GM23338 (cell line): ENCODE results near the gene MAD2L2. TPM values are rescaled to one million over a fixed set of nuclear protein-coding genes. Genes with fewer than 3 reads are reported as not detected.

Experiments used
- ATAC-seq: fragments of 200-7000 bp; cut with Tn5 transposase; 3 replicates; pipeline ENCODE4 v1.9.1; 2020
- DNase-seq: peaks from one replicate; pipeline ENCODE4 v3.0.0-alpha.2; 2015; ENCODE audit warnings: low spot score
- H2AFZ ChIP-seq: fragments of 200-600 bp; sonication (generic); 2 replicates; pipeline ENCODE4 v1.8.0; 2016; ENCODE audit warnings: antibody characterized with exemption, mild to moderate bottlenecking, moderate library complexity
- H3F3A ChIP-seq: fragments of 200-600 bp; sonication (generic); replicated peaks from 2 replicates; pipeline ENCODE4 v1.8.0; 2017; ENCODE audit warnings: antibody characterized with exemption, mixed run types, low read depth
- H3K27ac ChIP-seq: fragments of 200-600 bp; sonication (generic); 2 replicates; pipeline ENCODE4 v1.6.1; 2016; ENCODE audit warnings: low read depth
- H3K27me3 ChIP-seq: fragments of 200-600 bp; sonication (generic); 2 replicates; pipeline ENCODE4 v1.8.0; 2016; ENCODE audit warnings: mild to moderate bottlenecking, mixed run types, moderate library complexity; ENCODE audit not compliant: insufficient read depth
- H3K36me3 ChIP-seq: fragments of 200-600 bp; sonication (generic); 2 replicates; pipeline ENCODE4 v1.8.0; 2016; ENCODE audit warnings: mild to moderate bottlenecking; ENCODE audit not compliant: insufficient read depth
- H3K4me1 ChIP-seq: fragments of 200-600 bp; sonication (generic); 2 replicates; pipeline ENCODE4 v1.8.0; 2016; ENCODE audit warnings: mild to moderate bottlenecking, moderate library complexity; ENCODE audit not compliant: insufficient read depth
- H3K4me2 ChIP-seq: fragments of 200-600 bp; sonication (generic); 2 replicates; pipeline ENCODE4 v1.7.1; 2017; ENCODE audit warnings: mixed run types
- H3K4me3 ChIP-seq: fragments of 200-600 bp; sonication (generic); 2 replicates; pipeline ENCODE4 v1.6.1; 2016; ENCODE audit warnings: mixed run types
- H3K79me2 ChIP-seq: fragments of 200-600 bp; sonication (generic); replicated peaks from 2 replicates; pipeline ENCODE4 v1.8.0; 2017; ENCODE audit warnings: mild to moderate bottlenecking; ENCODE audit not compliant: insufficient read depth
- H3K9me2 ChIP-seq: fragments of 200-600 bp; sonication (generic); 2 replicates; pipeline ENCODE4 v1.8.0; 2017; ENCODE audit not compliant: insufficient read depth
- H4K20me1 ChIP-seq: fragments of 200-600 bp; sonication (generic); replicated peaks from 2 replicates; pipeline ENCODE4 v1.8.0; 2017; ENCODE audit warnings: mild to moderate bottlenecking; ENCODE audit not compliant: insufficient read depth
- H3K27ac Mint-ChIP-seq: 2 replicates; pipeline ENCODE4 v1.8.0; 2020; ENCODE audit warnings: inconsistent platforms, mild to moderate bottlenecking, moderate library complexity, mixed read lengths
- H3K27me3 Mint-ChIP-seq: 3 replicates; pipeline ENCODE4 v1.8.0; 2022; ENCODE audit warnings: low read depth, mild to moderate bottlenecking, moderate library complexity, mixed read lengths, inconsistent platforms; ENCODE audit not compliant: insufficient read depth, poor library complexity
- H3K36me3 Mint-ChIP-seq: 3 replicates; pipeline ENCODE4 v1.8.0; 2021; ENCODE audit warnings: low read depth, mild to moderate bottlenecking, inconsistent platforms, moderate library complexity, mixed read lengths
- H3K4me1 Mint-ChIP-seq: 3 replicates; pipeline ENCODE4 v1.8.0; 2020; ENCODE audit warnings: mild to moderate bottlenecking, inconsistent platforms, mixed read lengths
- H3K4me3 Mint-ChIP-seq: 3 replicates; pipeline ENCODE4 v1.8.0; 2021; ENCODE audit warnings: moderate library complexity, mild to moderate bottlenecking, inconsistent platforms, mixed read lengths
- H3K9me3 Mint-ChIP-seq: 3 replicates; pipeline ENCODE4 v1.8.0; 2020; ENCODE audit warnings: moderate library complexity, mild to moderate bottlenecking, inconsistent platforms, mixed read lengths
- CREB1 ChIP-seq: fragments of 250-450 bp; sonication (Bioruptor Pico); IDR thresholded peaks from 2 replicates; pipeline ENCODE4 v1.5.0; 2020; ENCODE audit warnings: low read depth, mild to moderate bottlenecking, moderate library complexity
- ETS1 ChIP-seq: IDR thresholded peaks from 2 replicates; pipeline ENCODE4 v1.6.1; 2016; ENCODE audit warnings: antibody characterized with exemption
- EZH2 ChIP-seq: fragments of 200-600 bp; sonication (generic); IDR thresholded peaks from one replicate; pipeline ENCODE4 v1.8.0; 2017; ENCODE audit warnings: antibody characterized with exemption, mild to moderate bottlenecking, low read depth; ENCODE audit not compliant: unreplicated experiment
- EZH2phosphoT487 ChIP-seq: fragments of 200-600 bp; sonication (generic); IDR thresholded peaks from one replicate; pipeline ENCODE4 v1.8.1; 2018; ENCODE audit warnings: antibody characterized with exemption; ENCODE audit not compliant: unreplicated experiment
- JUNB ChIP-seq: IDR thresholded peaks from one replicate; pipeline ENCODE4 v1.6.1; 2016; ENCODE audit warnings: antibody characterized with exemption; ENCODE audit not compliant: unreplicated experiment
- NANOG ChIP-seq: IDR thresholded peaks from 2 replicates; pipeline ENCODE4 v1.6.1; 2016; ENCODE audit warnings: antibody characterized with exemption, borderline replicate concordance
- POLR2AphosphoS5 ChIP-seq: IDR thresholded peaks from 2 replicates; pipeline ENCODE4 v1.6.1; 2016; ENCODE audit warnings: antibody characterized with exemption, low read depth
- REST ChIP-seq: IDR thresholded peaks from one replicate; pipeline ENCODE4 v1.6.1; 2018; ENCODE audit warnings: antibody characterized with exemption; ENCODE audit not compliant: unreplicated experiment
- STAT1 ChIP-seq: IDR thresholded peaks from one replicate; pipeline ENCODE4 v1.6.1; 2016; ENCODE audit warnings: antibody characterized with exemption; ENCODE audit not compliant: unreplicated experiment
- ZNF114 ChIP-seq: fragments of 250-450 bp; sonication (Bioruptor Pico); IDR thresholded peaks from 2 replicates; pipeline ENCODE4 v1.5.0; 2020; ENCODE audit warnings: mild to moderate bottlenecking, moderate library complexity
- ZNF331 ChIP-seq: fragments of 250-450 bp; sonication (Bioruptor Pico); IDR thresholded peaks from 2 replicates; pipeline ENCODE4 v1.5.0; 2020; ENCODE audit warnings: low read depth, mild to moderate bottlenecking, moderate library complexity
- ZNF462 ChIP-seq: fragments of 250-450 bp; sonication (Bioruptor Pico); IDR thresholded peaks from 2 replicates; pipeline ENCODE4 v1.5.0; 2020; ENCODE audit warnings: mild to moderate bottlenecking, moderate library complexity
- polyA plus RNA-seq: library from polyadenylated mRNA; unstranded; fragments of >200 nt; fragmentation: Nextera tagmentation; extraction: Ambion mirVana; gene quantifications from 2 replicates; pipeline ENCODE4 v1.2.1, GENCODE V29; 2016
- total RNA-seq: library from RNA; depleted of rRNA; stranded (reverse); fragments of >200 nt; shearing (Covaris generic); gene quantifications from 2 replicates; pipeline ENCODE4 v1.2.3, GENCODE V29; 2014
- TF ChIP-seq, protein P1 (sequence below), 2 experiments: fragments of 200-600 bp in 1 of 2; sonication (generic) in 1 of 2; conservative IDR thresholded peaks; 2 replicates each; pipeline versions ENCODE4 v1.5.1 to v1.6.1; 2016 to 2017; ENCODE audit warnings: antibody characterized with exemption in 2 of 2, low read depth in 2 of 2, mild to moderate bottlenecking in 2 of 2, moderate library complexity in 1 of 2

Gene MAD2L2
- total and polyA plus RNA-seq, 2 experiments from 2014 or later, result 498 to 552 TPM

DNA sequence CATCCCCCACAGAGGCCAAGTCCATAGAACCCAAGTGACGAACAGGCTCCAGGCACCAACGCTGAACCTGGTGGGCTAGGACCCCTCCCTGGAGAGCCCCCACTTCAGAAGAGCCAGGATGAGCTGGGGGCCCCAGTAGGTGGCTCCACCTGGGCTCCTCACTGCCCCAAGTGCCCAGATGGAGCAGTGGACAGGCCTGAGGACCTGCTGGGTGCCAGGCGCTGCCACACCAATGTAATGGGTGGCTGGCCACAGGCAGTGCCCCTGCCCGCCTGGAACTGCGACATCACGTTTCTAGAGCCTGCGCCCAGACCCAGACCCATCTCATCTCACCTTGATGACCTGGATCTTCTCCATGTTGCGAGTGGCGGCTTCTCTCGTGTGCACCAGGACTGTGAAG, 5.6 kb downstream of the MAD2L2 start:
- no peaks in the 10 kb centered on the region for H3K27me3 ChIP-seq
- H3K27me3 Mint-ChIP-seq, result peaks cover 29% of the 10 kb centered on the region
- no peak for TF ChIP-seq ZNF114 (CRISPR knock-in tag)
- TF ChIP-seq ZNF462 (CRISPR knock-in tag), result no peak
- TF ChIP-seq POLR2AphosphoS5, result no peak
- TF ChIP-seq ETS1, result no peak
- no peak for TF ChIP-seq STAT1
- TF ChIP-seq JUNB, result no peak
- TF ChIP-seq CREB1 (CRISPR knock-in tag), result no peak
- TF ChIP-seq ZNF331 (CRISPR knock-in tag), result no peak
- no peak for TF ChIP-seq NANOG
- TF ChIP-seq EZH2, result no peak
- TF ChIP-seq, protein P1, sequence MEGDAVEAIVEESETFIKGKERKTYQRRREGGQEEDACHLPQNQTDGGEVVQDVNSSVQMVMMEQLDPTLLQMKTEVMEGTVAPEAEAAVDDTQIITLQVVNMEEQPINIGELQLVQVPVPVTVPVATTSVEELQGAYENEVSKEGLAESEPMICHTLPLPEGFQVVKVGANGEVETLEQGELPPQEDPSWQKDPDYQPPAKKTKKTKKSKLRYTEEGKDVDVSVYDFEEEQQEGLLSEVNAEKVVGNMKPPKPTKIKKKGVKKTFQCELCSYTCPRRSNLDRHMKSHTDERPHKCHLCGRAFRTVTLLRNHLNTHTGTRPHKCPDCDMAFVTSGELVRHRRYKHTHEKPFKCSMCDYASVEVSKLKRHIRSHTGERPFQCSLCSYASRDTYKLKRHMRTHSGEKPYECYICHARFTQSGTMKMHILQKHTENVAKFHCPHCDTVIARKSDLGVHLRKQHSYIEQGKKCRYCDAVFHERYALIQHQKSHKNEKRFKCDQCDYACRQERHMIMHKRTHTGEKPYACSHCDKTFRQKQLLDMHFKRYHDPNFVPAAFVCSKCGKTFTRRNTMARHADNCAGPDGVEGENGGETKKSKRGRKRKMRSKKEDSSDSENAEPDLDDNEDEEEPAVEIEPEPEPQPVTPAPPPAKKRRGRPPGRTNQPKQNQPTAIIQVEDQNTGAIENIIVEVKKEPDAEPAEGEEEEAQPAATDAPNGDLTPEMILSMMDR (conservative IDR thresholded peaks at IDR 0.05; ENCODE audit: low read depth in 2 of 2), result no peak
- no peak for TF ChIP-seq REST
- TF ChIP-seq EZH2phosphoT487, result no peak
- no peak overlapping the region for H3K4me2 ChIP-seq
- H3K27ac Mint-ChIP-seq, result no peak overlapping the region
- peak overlapping the region; percentile 59; the same call in 1 of the 2 replicates for H3K27ac ChIP-seq
- H3K9me2 ChIP-seq, result no peaks in the 10 kb centered on the region
- H4K20me1 ChIP-seq, result peaks cover 34% of the 10 kb centered on the region
- H3K4me3 ChIP-seq, result no peak overlapping the region
- H3K4me1 ChIP-seq, result peaks cover 18% of the 10 kb centered on the region; the same call in 1 of the 2 replicates
- no peak overlapping the region for H2AFZ ChIP-seq
- DNase-seq (no peak), ATAC-seq (no peak)
- H3F3A ChIP-seq, result peaks cover 36% of the 10 kb centered on the region
- peaks cover 36% of the 10 kb centered on the region for H3K79me2 ChIP-seq
- H3K4me3 Mint-ChIP-seq, result no peak overlapping the region
- peaks cover 22% of the 10 kb centered on the region for H3K4me1 Mint-ChIP-seq
- no peaks in the 10 kb centered on the region for H3K9me3 Mint-ChIP-seq
- H3K36me3 ChIP-seq, result peaks cover 44% of the 10 kb centered on the region
- peaks cover 95% of the 10 kb centered on the region for H3K36me3 Mint-ChIP-seq
